ENCODE data around the gene LEP.

The LEP gene

DNA sequence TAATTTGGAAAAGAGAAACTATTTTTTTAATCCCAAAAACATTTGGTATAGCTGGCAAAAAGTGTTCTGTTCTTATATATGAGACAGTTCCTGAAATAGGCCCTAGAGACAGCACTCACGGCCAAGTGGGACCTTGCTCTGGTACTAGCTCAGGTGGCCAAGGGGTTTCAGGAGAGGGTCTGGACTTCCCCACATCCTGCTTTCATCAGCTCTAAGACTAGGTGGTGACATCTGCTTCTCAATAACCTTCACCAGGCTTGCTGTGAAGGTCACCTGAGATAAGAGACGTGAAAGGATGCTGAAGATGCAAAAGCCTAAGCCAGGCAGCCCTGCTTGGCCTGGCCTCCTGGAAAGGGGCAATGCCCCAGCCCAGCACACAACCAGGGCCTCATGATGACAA, 62.1 kb downstream of the LEP start:
- Histone ChIP-seq H2AK5ac (ENCODE audit: low read depth, low read length) (no peak overlapping the region), H3K4me2 (ENCODE audit: insufficient read depth, low read length, poor library complexity, severe bottlenecking) (no peak overlapping the region), H3K4ac (ENCODE audit: low read length) (no peak overlapping the region), H3K4me1 (ENCODE audit: control insufficient read depth in 2 of 2, insufficient read depth in 1 of 2, low read depth in 1 of 2, low read length in 2 of 2) (peaks cover 3 to 4% of the 10 kb centered on the region in 2 donors), H3K9ac (ENCODE audit: low read depth, low read length, poor library complexity) (no peak overlapping the region), H3K79me1 (ENCODE audit: low read depth, low read length) (no peaks in the 10 kb centered on the region), H3K4me3 (ENCODE audit: low read length in 2 of 2) (peak overlapping the region in 1 of 2 donors; percentile 36), H3K36me3 (replicated peaks in 1 of 2; ENCODE audit: control insufficient read depth in 2 of 2, insufficient read depth in 2 of 2, low read length in 2 of 2) (peaks cover 24 to 57% of the 10 kb centered on the region in 2 donors), H2BK120ac (ENCODE audit: low read depth, low read length) (no peak overlapping the region), H4K91ac (ENCODE audit: low read depth, low read length, poor library complexity) (no peak overlapping the region), H3K27ac (replicated peaks; ENCODE audit: low read length) (no peak overlapping the region), H2BK15ac (ENCODE audit: low read length) (no peak overlapping the region), H3K18ac (ENCODE audit: low read length) (no peak overlapping the region), H4K8ac (ENCODE audit: low read depth, low read length) (no peak overlapping the region), H2BK5ac (ENCODE audit: low read length) (no peak overlapping the region), H3K9me3 (replicated peaks in 1 of 2; ENCODE audit: control insufficient read depth in 2 of 2, insufficient read depth in 1 of 2, low read depth in 1 of 2, low read length in 2 of 2) (no peaks in the 10 kb centered on the region), H2AFZ (ENCODE audit: low read length) (no peak overlapping the region), H3K27me3 (ENCODE audit: control insufficient read depth in 3 of 3, insufficient read depth in 3 of 3, low read depth in 1 of 3, low read length in 3 of 3) (no peaks in the 10 kb centered on the region), H2BK12ac (ENCODE audit: low read length) (no peak overlapping the region), H3K23ac (ENCODE audit: low read depth, low read length, poor library complexity) (no peak overlapping the region), H3K14ac (ENCODE audit: low read length) (no peak overlapping the region)
- DNase-seq (ENCODE audit: low spot score) = no peak
- WGBS, 2 donors (ENCODE audit: extremely low coverage in 2 of 2, insufficient read length in 2 of 2, insufficient replicate concordance in 1 of 2) = no CpG with 5 or more reads among the region's 2 CpGs

DNA sequence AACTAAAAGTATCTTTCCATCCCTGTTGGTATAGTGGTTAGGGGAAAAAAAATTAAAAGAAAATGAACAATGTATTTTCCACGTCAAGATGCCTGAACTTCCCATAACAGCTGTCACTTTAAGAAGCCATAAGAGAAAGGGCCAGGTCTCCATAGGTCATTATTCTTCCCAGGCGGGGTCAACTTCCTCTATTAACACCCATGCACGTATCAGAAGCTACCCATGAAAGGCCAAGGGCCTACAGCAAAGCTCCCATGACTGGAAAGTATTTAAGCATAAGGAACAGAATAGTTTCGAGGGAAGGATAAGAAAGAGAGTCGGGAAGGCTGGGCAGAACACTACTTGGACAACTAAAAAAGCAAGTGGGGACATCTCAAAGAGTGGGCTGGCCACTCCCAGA, 62.6 kb downstream of the LEP start:
- Histone ChIP-seq H3K9me3 (replicated peaks in 1 of 2; ENCODE audit: control insufficient read depth in 2 of 2, insufficient read depth in 1 of 2, low read depth in 1 of 2, low read length in 2 of 2) (no peaks in the 10 kb centered on the region), H4K8ac (ENCODE audit: low read depth, low read length) (no peak overlapping the region), H3K4me2 (ENCODE audit: insufficient read depth, low read length, poor library complexity, severe bottlenecking) (no peak overlapping the region), H3K9ac (ENCODE audit: low read depth, low read length, poor library complexity) (no peak overlapping the region), H3K23ac (ENCODE audit: low read depth, low read length, poor library complexity) (no peak overlapping the region), H3K14ac (ENCODE audit: low read length) (no peak overlapping the region), H3K4me3 (ENCODE audit: low read length in 2 of 2) (no peak overlapping the region), H2BK5ac (ENCODE audit: low read length) (no peak overlapping the region), H3K79me1 (ENCODE audit: low read depth, low read length) (no peaks in the 10 kb centered on the region), H3K27me3 (ENCODE audit: control insufficient read depth in 3 of 3, insufficient read depth in 3 of 3, low read depth in 1 of 3, low read length in 3 of 3) (no peaks in the 10 kb centered on the region), H2BK120ac (ENCODE audit: low read depth, low read length) (no peak overlapping the region), H3K36me3 (replicated peaks in 1 of 2; ENCODE audit: control insufficient read depth in 2 of 2, insufficient read depth in 2 of 2, low read length in 2 of 2) (peaks cover 26 to 62% of the 10 kb centered on the region in 2 donors), H2BK15ac (ENCODE audit: low read length) (no peak overlapping the region), H3K4ac (ENCODE audit: low read length) (no peak overlapping the region), H2AK5ac (ENCODE audit: low read depth, low read length) (no peak overlapping the region), H3K4me1 (ENCODE audit: control insufficient read depth in 2 of 2, insufficient read depth in 1 of 2, low read depth in 1 of 2, low read length in 2 of 2) (peaks cover 3 to 4% of the 10 kb centered on the region in 2 donors), H2AFZ (ENCODE audit: low read length) (no peak overlapping the region), H4K91ac (ENCODE audit: low read depth, low read length, poor library complexity) (no peak overlapping the region), H2BK12ac (ENCODE audit: low read length) (no peak overlapping the region), H3K27ac (replicated peaks; ENCODE audit: low read length) (no peak overlapping the region), H3K18ac (ENCODE audit: low read length) (no peak overlapping the region)
- DNase-seq (ENCODE audit: low spot score) = no peak
- WGBS, 2 donors (ENCODE audit: extremely low coverage in 2 of 2, insufficient read length in 2 of 2, insufficient replicate concordance in 1 of 2) = no CpG with 5 or more reads among the region's 5 CpGs

DNA sequence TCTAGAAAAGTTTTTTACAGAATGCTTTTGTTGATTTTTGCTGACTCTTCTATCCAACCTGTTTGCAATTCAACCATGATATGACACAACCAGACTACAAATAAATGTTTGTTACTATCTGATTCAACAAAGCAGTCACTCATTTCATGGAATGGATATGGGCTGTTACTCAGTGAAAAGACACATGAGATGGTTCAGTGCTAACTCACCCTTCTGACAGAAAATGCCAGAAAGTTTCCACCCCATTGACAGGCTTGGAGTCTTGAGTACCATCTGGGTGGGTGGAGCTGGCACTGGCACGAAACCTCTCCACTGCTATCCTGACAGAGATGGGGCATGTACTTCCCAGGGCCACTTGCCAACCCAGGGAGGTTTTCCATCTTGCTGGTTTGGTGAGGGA, 63.1 kb downstream of the LEP start:
- H3K18ac ChIP-seq (ENCODE audit: low read length) = no peak overlapping the region
- no peak overlapping the region for H2BK5ac ChIP-seq (ENCODE audit: low read length)
- no peak for DNase-seq (ENCODE audit: low spot score)
- no peaks in the 10 kb centered on the region for H3K79me1 ChIP-seq (ENCODE audit: low read depth, low read length)
- H3K36me3 ChIP-seq (replicated peaks in 1 of 2; ENCODE audit: control insufficient read depth in 2 of 2, insufficient read depth in 2 of 2, low read length in 2 of 2) = peaks cover 26 to 66% of the 10 kb centered on the region in 2 donors
- no peak overlapping the region for H3K14ac ChIP-seq (ENCODE audit: low read length)
- peaks cover 0 to under 1% of the 10 kb centered on the region in 2 donors for H3K4me1 ChIP-seq (ENCODE audit: control insufficient read depth in 2 of 2, insufficient read depth in 1 of 2, low read depth in 1 of 2, low read length in 2 of 2)
- no peak overlapping the region for H3K23ac ChIP-seq (ENCODE audit: low read depth, low read length, poor library complexity)
- no peaks in the 10 kb centered on the region for H3K9me3 ChIP-seq (replicated peaks in 1 of 2; ENCODE audit: control insufficient read depth in 2 of 2, insufficient read depth in 1 of 2, low read depth in 1 of 2, low read length in 2 of 2)
- H3K9ac ChIP-seq (ENCODE audit: low read depth, low read length, poor library complexity) = no peak overlapping the region
- no peak overlapping the region for H4K91ac ChIP-seq (ENCODE audit: low read depth, low read length, poor library complexity)
- H2AK5ac ChIP-seq (ENCODE audit: low read depth, low read length) = no peak overlapping the region
- no peak overlapping the region for H3K4ac ChIP-seq (ENCODE audit: low read length)
- H3K4me2 ChIP-seq (ENCODE audit: insufficient read depth, low read length, poor library complexity, severe bottlenecking) = no peak overlapping the region
- no peak overlapping the region for H2BK120ac ChIP-seq (ENCODE audit: low read depth, low read length)
- no peak overlapping the region for H4K8ac ChIP-seq (ENCODE audit: low read depth, low read length)
- no peaks in the 10 kb centered on the region for H3K27me3 ChIP-seq (ENCODE audit: control insufficient read depth in 3 of 3, insufficient read depth in 3 of 3, low read depth in 1 of 3, low read length in 3 of 3)
- H2BK12ac ChIP-seq (ENCODE audit: low read length) = no peak overlapping the region
- no peak overlapping the region for H2AFZ ChIP-seq (ENCODE audit: low read length)
- no peak overlapping the region for H3K27ac ChIP-seq (replicated peaks; ENCODE audit: low read length)
- no peak overlapping the region for H3K4me3 ChIP-seq (ENCODE audit: low read length in 2 of 2)
- WGBS, 2 donors (ENCODE audit: extremely low coverage in 2 of 2, insufficient read length in 2 of 2, insufficient replicate concordance in 1 of 2) = no CpG with 5 or more reads among the region's 1 CpG
- no peak overlapping the region for H2BK15ac ChIP-seq (ENCODE audit: low read length)

DNA sequence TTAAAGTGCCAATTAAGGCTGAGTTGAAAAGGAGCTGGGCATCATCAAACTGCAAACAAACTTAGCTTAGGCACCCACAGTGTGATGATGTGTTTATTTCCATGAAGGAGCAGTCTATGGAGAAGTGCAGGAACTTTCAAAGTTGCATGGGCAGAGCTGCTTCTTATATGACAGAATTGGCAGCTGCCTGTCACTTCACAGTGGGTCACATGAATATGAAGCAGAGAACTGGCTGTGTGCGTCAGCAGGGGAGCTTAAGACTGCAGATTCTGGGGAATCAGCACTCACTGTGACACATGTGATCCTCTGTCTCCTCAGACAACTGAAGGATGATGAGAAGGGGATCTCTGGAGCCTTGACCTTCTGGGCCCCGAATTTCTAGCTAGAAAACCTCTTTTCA, 66.0 kb downstream of the LEP start:
- WGBS, 2 donors (ENCODE audit: extremely low coverage in 2 of 2, insufficient read length in 2 of 2, insufficient replicate concordance in 1 of 2) = no CpG with 5 or more reads among the region's 2 CpGs

More for the DNA sequence above, 66.0 kb downstream of the LEP start:
- no peak overlapping the region for H4K91ac ChIP-seq (ENCODE audit: low read depth, low read length, poor library complexity)
- H3K9ac ChIP-seq (ENCODE audit: low read depth, low read length, poor library complexity) = no peak overlapping the region
- no peak overlapping the region for H3K23ac ChIP-seq (ENCODE audit: low read depth, low read length, poor library complexity)
- H3K9me3 ChIP-seq (replicated peaks in 1 of 2; ENCODE audit: control insufficient read depth in 2 of 2, insufficient read depth in 1 of 2, low read depth in 1 of 2, low read length in 2 of 2) = no peaks in the 10 kb centered on the region
- H3K4me1 ChIP-seq (ENCODE audit: control insufficient read depth in 2 of 2, insufficient read depth in 1 of 2, low read depth in 1 of 2, low read length in 2 of 2) = peaks cover 0 to 6% of the 10 kb centered on the region in 2 donors
- H3K4ac ChIP-seq (ENCODE audit: low read length) = no peak overlapping the region
- no peak overlapping the region for H3K4me2 ChIP-seq (ENCODE audit: insufficient read depth, low read length, poor library complexity, severe bottlenecking)
- H2BK15ac ChIP-seq (ENCODE audit: low read length) = no peak overlapping the region
- no peak overlapping the region for H2BK12ac ChIP-seq (ENCODE audit: low read length)
- no peak for DNase-seq (ENCODE audit: low spot score)
- no peak overlapping the region for H3K18ac ChIP-seq (ENCODE audit: low read length)
- no peak overlapping the region for H2BK120ac ChIP-seq (ENCODE audit: low read depth, low read length)
- H4K8ac ChIP-seq (ENCODE audit: low read depth, low read length) = no peak overlapping the region
- H3K36me3 ChIP-seq (replicated peaks in 1 of 2; ENCODE audit: control insufficient read depth in 2 of 2, insufficient read depth in 2 of 2, low read length in 2 of 2) = peaks cover 31 to 92% of the 10 kb centered on the region in 2 donors
- H2AK5ac ChIP-seq (ENCODE audit: low read depth, low read length) = no peak overlapping the region
- H2AFZ ChIP-seq (ENCODE audit: low read length) = no peak overlapping the region
- H3K79me1 ChIP-seq (ENCODE audit: low read depth, low read length) = no peaks in the 10 kb centered on the region
- H3K27ac ChIP-seq (replicated peaks; ENCODE audit: low read length) = no peak overlapping the region
- H3K4me3 ChIP-seq (ENCODE audit: low read length in 2 of 2) = no peak overlapping the region
- H2BK5ac ChIP-seq (ENCODE audit: low read length) = no peak overlapping the region
- no peak overlapping the region for H3K14ac ChIP-seq (ENCODE audit: low read length)
- H3K27me3 ChIP-seq (ENCODE audit: control insufficient read depth in 3 of 3, insufficient read depth in 3 of 3, low read depth in 1 of 3, low read length in 3 of 3) = no peaks in the 10 kb centered on the region

All from neuronal stem cell (in vitro differentiated cells).